Activated T-helper 1 cell treated with Interleukin-2 at 50 U/mL for 16 hours (primary cell): Measurements from ENCODE around the gene PTPN20.

Source experiments
- DNase-seq: peaks from one replicate; pipeline ENCODE4 v3.0.0-alpha.2; 2020; ENCODE audit warnings: low read depth

The PTPN20 gene

DNA sequence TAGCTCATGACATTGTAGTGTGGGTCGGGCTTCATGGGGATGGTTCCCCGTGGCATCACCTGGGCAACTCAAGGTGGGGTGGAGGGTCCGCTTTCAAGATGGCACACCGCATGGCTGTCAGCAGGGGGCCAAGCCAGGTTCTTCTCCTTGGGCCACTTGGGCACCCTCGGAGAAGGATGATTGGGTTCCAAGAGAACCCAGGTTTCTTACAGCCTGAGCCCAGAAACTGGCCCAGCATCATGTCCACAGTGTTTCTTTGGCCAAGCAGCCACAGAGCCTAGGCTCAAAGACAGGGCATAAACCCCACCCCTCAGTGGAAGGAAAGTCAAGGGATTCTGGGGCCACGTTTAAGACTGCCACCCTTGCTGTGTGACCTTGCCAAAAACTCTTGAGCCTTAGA, 110.6 kb downstream of the PTPN20 start:
- DNase-seq, result no peak

DNA sequence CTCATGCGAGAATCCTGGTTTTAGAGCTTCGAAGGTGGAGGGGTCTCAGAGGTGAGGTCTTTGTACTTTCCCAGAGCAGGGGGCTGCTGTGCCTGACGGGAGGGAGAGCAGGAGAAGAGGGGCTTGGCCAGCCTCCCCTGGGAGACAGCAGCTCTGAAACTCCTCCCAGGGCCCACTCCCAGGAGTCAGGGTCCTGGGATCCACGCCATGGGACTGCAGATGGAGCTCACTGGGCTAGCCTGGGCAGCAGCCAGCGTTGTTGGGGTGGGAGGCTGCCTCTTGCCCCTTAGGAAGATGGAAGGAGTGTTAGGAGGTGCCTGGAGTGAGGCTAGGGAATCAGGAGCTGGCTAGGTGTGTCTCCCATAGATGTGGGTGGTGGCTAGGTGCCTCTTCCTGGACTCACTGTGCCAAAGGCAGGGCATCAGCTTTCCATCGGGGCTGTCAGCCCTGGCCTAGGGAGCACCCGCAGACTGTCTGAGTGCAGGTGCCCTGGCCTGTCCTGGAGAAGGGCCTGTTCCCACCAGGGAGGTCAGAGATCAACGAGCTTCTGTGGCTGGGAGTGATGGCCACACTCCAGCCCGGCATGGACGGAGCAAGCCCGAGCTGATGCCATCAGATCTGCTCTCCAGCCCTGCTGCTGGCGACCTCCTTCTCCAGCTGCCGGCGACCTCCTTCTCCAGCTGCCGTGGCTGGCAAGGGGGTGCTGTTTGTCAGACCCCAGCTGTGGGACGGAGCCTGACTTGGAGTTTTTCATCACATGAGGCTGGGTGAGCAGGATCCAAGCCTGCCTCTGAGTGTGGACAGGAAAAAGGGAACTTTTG, 111.3 kb downstream of the PTPN20 start:
- no peak for DNase-seq

DNA sequence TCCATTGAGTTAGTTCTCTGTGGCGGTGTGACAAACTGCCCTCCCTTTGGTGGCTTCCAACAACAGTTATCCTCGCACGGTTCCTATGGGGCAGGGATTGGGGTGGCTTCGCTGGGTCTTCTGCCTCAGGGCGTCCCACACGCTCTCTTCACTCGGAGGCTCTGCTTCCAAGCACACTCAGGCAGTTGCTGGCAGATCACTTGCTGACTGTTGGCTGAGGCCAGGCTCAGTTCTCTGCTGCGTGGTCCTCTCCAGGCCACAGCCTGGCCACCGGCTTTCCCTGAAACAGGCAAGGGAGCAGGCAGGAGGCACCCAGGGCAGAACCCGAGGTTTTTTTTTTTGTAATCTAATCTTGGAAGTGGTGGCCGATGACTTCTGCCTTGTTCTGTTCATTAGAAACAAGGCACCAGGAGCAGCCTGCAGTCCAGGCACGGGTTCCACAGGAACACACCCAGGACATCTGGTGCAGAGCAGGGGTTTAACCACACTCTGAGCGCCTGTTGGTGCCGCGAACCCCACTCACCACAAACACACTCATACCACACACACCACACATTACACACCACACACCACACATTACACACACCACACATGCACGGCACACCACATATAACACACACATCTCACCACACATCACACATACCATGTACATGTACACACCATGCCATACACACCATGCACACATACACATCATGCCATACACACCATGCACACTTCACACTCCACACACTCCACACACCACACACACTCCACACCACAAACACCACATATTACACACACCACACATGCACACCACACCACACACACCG, 112.2 kb downstream of the PTPN20 start:
- DNase-seq, result no peak

DNA sequence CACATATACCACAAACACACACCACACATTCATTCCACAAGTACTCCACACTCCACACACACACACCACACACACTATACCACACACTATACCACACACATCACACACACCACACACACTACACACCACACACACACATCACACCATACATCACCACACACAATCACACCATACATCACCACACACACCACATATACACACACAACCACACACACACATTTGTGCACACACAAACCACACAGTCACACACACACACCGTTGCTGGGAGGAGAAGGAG, 112.8 kb downstream of the PTPN20 start:
- no peak for DNase-seq

DNA sequence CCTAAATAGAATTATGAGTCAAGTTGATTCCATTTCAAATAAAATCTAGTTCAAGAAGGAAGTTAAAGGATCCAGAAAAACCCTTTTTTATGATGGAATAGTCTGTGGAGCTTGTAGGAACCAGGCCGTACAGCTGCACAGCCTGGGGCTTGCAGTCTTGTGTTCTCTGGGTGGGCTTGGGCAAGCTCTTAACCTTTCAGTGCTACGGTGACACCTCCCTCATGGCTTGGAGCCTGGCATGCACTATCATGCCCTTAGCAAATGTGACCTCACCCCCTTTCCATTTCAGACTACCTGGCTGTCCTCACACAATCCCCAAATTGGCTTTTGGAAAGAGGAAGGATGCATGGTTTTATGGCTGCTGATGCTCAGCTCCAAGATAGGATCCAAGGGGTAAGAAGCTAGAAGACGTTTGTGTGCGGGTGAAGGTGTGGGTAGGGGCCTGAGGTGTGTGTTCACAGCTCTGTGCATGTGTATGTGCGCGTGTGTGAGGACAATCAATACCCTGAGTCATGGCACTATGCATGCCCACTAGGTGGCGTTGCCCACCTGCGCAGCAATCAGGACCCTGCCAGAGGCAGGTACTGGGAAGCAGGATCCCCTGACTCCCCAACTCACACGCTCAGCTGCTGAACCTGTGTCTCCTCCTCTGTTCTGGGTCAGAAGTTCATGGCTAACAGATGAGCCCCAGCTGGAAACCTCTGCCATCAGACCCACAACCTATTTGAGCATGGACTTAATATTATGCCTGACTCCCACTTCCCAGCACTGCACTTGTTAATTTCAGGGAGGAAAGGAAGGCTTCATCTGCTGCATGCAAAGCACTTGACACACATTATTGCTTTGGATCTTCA, 113.4 kb downstream of the PTPN20 start:
- DNase-seq, result peak; percentile 50

DNA sequence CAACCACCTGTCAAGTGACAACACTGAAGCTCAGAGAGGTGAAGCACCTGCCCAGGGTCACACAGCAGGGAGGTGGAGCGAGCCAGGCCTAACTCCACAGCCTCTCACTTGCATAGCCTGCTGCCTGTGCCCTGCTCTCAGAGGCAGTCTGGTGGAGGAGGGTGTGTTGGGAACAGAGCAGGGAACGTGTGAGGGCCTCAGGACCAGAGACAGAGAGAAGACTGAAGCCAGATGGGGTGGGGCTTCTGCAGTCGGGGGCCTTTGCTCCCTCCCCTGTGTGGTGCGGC, 114.0 kb downstream of the PTPN20 start:
- DNase-seq, result no peak

DNA sequence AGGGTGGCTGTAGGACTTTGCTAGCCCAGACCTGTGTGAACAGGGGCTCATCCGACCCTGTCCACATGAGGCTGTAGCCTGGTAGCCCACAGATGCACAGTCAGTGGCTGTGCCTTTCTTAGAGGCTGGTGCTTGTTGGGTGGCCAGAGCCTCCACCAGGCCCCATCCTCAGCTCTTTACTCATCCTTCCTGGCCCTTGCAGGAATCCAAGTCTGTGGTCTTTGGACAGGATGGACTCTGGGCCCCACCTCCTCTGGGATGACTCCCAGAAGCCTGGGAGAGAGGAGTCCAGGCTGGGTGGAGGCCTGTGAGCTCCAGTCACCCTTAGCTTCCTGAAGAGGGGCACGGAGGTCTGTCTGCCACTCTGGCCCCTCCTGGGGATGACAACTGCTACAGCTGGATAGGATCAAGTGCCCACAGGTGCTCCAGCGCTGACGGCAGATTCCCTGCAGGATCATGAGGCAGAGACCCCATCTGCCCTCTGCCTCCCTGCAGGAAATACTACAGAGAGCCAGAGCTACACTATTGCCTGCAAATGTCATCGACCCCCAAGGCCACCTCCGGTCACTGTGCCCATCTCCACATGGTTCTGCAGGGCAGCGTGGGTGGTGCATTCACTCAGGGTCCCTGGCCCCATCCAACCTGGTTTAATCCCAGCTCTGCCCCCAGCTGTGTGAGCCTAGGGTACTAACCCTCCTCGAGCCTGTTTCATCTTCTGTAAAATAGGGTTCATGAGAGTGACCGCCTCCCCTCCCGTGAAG, 114.5 kb downstream of the PTPN20 start:
- DNase-seq, result no peak

DNA sequence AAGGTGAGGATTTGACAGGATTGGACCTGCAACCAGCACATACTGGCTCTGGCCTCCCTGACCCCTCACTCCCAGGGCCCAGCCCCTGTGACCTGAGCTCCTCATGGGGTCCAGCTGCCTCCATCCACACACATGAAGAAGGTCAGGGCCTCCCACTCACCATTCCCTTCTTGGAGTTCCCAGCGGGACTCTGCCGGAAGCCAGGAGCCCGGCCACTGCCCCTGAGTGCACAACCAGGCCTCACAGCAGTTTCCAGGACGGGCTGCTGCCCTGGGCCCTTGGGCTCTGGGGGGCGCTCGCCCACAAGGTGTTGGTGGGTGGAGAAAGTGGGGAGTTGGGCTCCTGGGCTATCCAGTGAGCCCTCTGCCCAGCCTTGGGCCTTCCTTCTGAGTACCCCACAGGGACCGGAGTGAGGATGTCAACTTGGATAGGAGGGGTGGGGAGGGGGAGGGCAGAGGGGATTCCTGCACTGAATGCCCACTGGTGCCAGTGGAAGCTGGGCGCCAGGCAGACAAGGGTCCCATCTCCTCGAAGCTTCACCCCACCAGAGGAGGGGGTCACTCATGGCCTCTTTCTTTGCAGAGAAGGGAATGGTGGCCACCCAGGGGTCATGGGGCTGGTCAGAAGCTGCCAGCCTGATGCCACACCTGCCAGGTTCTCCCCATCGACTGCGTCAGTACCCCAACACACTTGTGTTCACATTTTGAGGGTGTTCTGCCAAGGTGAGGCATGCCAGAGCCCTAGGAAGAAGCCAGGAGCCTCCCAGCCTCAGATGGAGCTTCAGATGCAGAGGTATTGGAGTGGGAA, 115.3 kb downstream of the PTPN20 start:
- DNase-seq, result no peak

DNA sequence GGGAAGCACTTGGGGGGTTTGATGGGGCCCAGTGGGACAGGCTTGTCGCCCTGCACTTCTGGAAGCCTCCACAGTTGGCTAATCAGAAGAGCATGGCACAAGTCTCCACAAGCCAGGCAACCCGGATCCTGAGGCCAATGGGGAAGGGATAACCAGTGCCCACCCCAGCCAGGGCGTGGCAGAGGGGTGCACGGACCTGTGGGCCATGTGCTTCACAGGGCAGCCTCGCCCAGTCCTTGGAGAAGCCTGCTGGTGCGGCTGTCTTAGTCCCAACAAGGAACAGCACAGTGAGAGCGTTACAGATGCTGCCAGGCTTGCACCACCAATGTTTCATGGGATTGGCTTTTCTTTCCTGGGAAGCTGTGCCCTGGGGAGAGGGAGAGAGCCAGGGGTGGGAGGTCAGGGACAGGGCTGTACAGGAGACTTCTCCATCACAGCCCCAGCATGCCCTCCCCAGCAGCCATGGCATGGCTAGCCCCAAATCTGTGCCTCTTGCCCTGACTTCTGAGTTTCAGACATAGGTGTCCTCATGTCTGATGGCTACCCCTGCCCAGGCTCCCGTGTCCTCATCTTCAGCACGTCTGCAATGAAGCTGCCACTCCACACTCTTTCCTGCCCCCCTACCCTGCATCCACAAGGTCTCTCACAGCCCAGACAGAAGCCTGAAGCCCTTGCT, 116.0 kb downstream of the PTPN20 start:
- DNase-seq, result no peak

DNA sequence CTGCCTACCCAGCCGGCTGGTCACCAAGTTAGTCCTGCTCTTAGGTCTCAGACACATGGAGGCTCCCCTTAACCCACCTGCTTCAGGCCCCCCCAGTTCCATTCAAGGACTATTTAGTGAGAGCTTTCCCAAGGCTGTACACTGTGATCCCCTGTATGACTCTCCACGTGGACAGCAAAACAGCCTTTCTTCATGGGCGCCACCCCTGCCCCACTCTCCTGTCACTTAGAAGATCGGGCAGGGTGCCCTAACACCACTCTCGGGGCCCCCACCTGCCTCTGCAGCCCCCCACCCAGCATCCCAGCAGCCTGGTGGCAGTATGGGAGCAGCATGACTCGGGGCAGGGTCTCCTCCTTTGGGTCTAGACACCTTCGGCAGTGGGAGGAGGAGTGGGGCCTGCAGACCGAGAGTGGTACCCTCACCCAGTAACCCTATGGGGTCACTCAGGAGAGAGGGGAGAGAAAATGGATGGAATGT, 116.6 kb downstream of the PTPN20 start:
- DNase-seq, result no peak

DNA sequence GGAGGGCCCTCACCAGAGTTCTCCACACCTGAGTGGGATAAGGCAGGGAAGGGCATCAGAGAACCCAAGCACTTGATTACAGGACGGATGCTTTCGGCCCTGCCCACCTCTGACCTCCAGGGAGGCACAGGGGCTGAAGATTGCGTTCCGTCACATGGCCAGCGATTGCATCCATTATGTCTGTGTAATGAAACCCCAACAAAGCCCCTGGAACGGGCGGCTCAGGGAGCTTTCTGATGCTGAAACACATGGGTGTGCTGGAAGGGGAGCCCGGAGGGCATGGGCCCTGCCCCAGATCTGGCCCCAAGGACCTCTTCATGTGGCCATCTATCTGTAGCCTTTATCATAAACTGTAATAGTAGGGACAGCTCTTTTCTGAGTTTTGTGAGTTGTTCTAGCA, 117.2 kb downstream of the PTPN20 start:
- DNase-seq, result no peak

DNA sequence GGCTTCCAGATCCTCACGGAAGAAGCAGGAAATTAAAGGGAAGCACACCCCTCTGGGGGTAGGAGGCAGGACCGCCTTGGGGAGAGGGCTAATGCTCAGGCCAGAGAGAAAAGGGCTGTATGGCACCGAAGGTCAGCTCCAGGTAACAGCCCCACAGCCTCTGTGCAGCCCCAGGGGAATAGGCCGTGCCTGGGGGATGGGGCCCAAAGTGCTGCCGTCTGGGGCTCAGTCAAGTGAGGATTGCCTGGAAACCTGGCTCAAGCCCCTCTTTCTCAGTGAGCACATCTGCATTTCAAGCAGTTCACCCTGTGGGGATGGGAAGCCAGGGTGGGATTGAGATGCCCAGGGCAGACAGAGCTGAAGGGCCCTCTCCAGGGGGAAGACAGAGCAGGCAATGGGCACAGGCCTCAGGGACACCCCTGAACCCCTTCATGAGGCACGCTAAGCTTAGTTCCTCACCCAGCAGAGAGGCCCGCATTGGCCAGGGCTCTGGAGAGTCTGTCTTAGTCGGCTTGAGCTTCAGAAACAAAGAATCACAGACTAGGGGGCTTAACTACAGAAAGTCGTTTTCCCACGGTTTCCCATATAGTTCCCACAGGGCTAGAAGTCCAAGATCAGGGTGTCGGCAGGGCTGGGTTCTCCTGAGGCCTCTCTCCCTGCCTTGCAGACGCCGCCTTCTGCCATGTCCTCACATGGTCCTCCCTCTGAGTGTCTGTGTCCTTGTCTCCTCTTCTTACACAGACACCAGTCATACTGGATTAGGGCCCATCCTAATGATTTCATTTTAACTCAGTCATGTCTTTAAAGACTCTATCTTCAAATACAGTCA, 118.2 kb downstream of the PTPN20 start:
- no peak for DNase-seq

DNA sequence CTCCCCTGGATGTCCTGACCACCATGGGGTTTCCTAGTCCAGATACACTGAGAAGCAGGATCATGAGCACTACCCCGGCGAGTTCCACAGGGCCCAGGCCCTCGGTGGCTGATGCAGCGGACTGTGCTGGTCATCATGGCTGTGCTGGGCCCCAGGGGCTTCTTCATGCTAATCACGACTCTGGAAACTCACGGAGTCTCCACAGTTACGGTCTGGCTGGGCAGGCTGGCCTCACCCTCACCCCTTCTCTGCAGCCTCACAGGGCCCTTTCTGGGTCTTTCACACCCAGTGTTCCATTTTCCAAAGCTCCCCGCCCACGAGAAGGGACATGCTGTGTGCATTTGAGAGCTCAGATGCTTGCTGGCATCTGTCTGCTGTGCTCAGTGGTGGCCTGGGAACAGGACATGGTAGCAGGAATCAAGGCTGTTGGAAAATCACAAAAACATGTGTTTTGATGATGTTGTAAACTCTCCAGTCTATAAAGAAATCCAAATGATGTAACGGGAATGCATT, 119.0 kb downstream of the PTPN20 start:
- no peak for DNase-seq

DNA sequence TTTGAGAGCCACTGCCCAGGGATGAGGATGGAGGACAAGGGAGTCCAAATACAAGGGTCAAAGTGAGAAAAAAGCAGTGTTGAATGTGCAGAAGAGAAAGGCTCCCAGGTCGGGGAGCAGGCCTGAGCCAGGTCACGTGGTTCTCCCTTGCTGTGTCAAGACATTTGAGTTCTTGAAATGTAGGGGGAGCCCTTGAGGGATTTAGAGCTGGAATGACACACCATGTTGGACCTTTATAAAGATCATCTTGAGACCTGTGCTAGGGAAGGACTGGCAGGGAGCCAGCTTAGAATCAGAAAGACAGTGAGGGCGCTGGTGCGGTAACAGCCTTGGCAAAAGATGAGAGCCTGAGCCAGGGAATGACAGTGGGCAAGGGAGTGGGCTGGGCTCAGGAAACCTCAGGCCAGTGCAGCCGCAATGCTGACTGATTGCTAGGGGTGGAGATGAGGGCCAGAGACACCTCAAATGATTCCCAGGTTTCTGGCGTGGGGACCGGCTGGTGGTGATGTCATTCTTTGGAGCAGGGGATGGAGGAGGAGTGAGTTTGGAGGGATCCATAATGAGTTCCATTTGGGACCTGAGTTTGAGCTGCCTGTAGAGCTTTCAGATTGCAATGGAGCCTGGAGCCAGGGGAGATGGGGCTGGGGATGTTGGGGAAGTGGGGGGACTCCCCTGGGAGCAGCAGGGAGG, 120.1 kb downstream of the PTPN20 start:
- DNase-seq, result no peak

DNA sequence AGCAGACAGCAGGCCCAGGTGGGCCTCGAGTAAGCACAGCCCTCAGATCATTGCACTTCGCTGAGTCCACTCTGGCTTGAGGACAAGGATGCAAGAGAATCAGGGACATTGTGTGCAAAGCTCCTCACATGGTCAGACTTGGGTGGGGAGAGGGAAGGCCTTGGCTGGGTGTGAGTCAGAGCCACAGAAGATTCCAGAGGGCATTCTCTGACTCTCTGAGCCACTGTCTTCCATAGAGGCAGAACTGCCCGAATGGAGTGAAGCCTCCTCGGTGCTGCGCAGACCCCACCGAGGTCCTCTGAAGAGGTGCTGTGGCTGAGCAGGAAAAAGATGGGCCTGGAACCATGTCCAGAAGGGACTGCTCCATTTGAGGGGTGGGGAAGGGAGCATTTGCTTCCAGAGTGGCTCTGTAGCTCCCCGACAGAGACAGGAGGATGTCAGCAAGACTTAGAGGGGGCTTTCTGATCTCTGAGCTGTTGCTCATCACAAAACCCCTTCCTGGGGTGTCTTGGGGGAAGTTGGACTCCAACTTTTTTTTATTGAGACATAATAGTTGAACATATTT, 120.8 kb downstream of the PTPN20 start:
- no peak for DNase-seq

DNA sequence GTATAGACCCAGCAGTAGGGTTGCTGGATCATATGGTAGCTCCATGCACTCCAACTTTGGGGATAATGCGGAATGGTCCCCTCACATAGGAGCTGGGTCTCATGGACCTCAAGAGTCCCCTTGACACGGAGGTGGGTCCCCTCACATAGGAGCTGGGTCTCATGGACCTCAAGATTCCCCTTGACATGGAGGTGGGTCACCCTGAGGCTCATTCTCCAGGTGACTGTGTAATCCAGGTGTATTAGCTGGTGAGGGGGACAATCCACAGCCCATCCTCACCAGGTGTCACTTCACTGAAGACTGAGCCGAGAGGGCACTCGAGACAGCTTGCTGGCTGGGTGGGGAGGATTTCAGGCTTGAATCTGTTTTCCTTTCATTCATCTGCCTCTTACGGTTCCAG, 121.9 kb downstream of the PTPN20 start:
- no peak for DNase-seq

DNA sequence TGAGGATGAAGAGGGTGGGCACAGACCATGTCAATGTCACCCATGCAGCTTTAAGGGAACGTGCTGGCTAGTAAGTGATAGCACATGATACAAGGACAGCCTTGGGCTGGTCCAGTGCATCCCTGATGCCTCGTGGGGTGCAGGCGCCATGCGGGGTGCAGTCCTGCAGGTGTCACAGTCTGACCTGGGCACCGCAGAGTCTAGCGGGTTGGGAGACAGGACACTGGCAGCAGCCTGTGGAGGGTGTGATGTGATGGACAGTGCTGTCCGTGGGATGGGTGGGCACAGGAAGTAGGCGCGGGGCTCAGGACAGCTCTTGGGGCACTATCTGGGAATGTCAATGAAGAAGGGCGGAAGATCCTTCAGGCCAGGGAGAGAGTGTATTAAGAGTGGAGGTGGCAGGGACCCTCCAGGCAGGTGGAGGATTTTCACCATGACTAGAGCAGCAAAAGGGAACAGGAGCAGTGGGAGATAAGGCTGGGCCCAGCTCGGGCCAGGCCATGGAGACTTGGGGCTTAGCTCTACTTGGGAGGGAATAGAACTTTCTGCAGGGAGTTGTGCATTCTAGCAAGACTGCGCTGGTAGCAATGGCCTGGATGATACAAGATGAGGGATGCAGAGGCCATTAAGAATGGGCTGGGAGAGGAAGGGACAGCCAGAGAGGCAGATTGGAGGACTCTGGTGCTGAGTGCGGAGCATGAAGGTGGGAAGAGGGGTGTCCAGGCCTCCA, 122.5 kb downstream of the PTPN20 start:
- no peak for DNase-seq
